BJ (cell line): ENCODE measurements around the gene SLAMF1. TPM values are rescaled to one million over a fixed set of nuclear protein-coding genes. Genes with fewer than 3 reads are reported as not detected.
"Not testable (repeated sequence)": the region's sequence is repeated elsewhere in the genome, so short reads cannot be mapped to it uniquely, and the experiment has no call there.

ENCODE experiments used
- CTCF ChIA-PET: fragments of 350-600 bp; formaldehyde crosslinking; extraction: SDS; loops from one replicate; lab custom pipeline; 2021; ENCODE audit warnings: antibody characterized with exemption, inconsistent platforms; lab: Yijun Ruan, JAX
- POLR2A ChIA-PET: fragments of 300-600 bp; sonication (Branson Sonifier 250); formaldehyde crosslinking; extraction: SDS; loops from one replicate; lab custom pipeline; 2021; ENCODE audit warnings: antibody characterized with exemption; lab: Charles Lee
- DNase-seq: peaks from one replicate; pipeline ENCODE4 v3.0.0-alpha.2; 2011; ENCODE audit warnings: low read depth
- H3K27me3 ChIP-seq: 2 replicates; pipeline ENCODE4 v1.6.0; 2011; ENCODE audit warnings: low read length; ENCODE audit not compliant: control insufficient read depth, insufficient read depth
- H3K36me3 ChIP-seq: 2 replicates; pipeline ENCODE4 v1.5.1; 2011; ENCODE audit warnings: low read length; ENCODE audit not compliant: control insufficient read depth, insufficient read depth
- H3K4me3 ChIP-seq: 2 replicates; pipeline ENCODE4 v1.5.1; 2011; ENCODE audit warnings: low read depth, mild to moderate bottlenecking, control low read depth, low read length
- polyA plus RNA-seq: library from polyadenylated mRNA; depleted of rRNA; stranded (reverse); fragments of >200 nt; gene quantifications from 2 replicates; pipeline ENCODE4 v1.2.3, GENCODE V29; 2011
- TF ChIP-seq, protein P1 (sequence below): IDR thresholded peaks from 2 replicates; pipeline ENCODE4 v1.5.1; 2011; ENCODE audit warnings: low read depth, mild to moderate bottlenecking, control low read depth, inconsistent platforms, low read length, moderate library complexity; ENCODE audit not compliant: insufficient read depth

The SLAMF1 gene
- polyA plus RNA-seq, 1 experiment = not detected

GRCh38 chr1:160658162-160658813, 11.4 kb upstream of the SLAMF1 start:
- POLR2A ChIA-PET = no interaction called here

DNA sequence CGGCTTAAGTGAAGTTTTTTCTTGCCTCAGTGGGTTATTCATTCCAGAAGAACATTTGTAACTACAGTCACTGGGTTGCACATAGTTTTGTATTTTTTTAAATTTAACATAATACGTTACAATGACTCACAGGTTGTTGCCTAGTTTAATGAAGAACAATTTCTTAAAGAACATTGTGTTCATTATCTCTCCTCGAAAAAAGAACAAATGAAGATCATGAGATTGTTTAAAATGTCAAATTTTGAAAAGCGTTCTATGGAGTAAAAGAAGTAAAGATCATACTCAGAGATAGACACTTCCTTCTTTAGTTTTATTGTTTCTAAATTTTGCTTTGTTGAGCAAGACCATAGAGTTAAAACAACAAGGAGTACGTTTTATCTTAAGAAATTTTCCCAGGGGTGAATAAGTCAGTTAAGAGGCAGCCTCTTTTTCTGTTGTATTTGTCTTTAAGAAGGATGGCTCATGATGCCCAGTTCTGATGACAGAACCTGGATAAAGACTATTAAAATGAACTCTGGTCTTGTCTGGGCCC, 10.5 kb upstream of the SLAMF1 start:
- no peak for DNase-seq

More at GRCh38 chr1:160658162-160658813, 11.4 kb upstream of the SLAMF1 start:
- TF ChIP-seq, protein P1, sequence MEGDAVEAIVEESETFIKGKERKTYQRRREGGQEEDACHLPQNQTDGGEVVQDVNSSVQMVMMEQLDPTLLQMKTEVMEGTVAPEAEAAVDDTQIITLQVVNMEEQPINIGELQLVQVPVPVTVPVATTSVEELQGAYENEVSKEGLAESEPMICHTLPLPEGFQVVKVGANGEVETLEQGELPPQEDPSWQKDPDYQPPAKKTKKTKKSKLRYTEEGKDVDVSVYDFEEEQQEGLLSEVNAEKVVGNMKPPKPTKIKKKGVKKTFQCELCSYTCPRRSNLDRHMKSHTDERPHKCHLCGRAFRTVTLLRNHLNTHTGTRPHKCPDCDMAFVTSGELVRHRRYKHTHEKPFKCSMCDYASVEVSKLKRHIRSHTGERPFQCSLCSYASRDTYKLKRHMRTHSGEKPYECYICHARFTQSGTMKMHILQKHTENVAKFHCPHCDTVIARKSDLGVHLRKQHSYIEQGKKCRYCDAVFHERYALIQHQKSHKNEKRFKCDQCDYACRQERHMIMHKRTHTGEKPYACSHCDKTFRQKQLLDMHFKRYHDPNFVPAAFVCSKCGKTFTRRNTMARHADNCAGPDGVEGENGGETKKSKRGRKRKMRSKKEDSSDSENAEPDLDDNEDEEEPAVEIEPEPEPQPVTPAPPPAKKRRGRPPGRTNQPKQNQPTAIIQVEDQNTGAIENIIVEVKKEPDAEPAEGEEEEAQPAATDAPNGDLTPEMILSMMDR = no peak
- CTCF ChIA-PET = no interaction called here
- H3K27me3 ChIP-seq = no peaks in the 10 kb centered on the region; the same call in 1 of the 2 replicates
- no peaks in the 10 kb centered on the region for H3K36me3 ChIP-seq
- H3K4me3 ChIP-seq = no peak overlapping the region
- no peak for DNase-seq

GRCh38 chr1:160656737-160657136, 9.9 kb upstream of the SLAMF1 start:
- no peaks in the 10 kb centered on the region; the same call in 1 of the 2 replicates for H3K27me3 ChIP-seq
- TF ChIP-seq, protein P1 = no peak
- ChIA-PET POLR2A (no interaction called here), CTCF (no interaction called here)
- H3K4me3 ChIP-seq = no peak overlapping the region
- no peaks in the 10 kb centered on the region for H3K36me3 ChIP-seq
- DNase-seq = no peak

More for the DNA sequence above, 10.5 kb upstream of the SLAMF1 start:
- no peak overlapping the region for H3K4me3 ChIP-seq
- H3K27me3 ChIP-seq = no peaks in the 10 kb centered on the region; the same call in 1 of the 2 replicates
- ChIA-PET POLR2A (no interaction called here), CTCF (no interaction called here)
- no peaks in the 10 kb centered on the region for H3K36me3 ChIP-seq
- TF ChIP-seq, protein P1 = no peak

DNA sequence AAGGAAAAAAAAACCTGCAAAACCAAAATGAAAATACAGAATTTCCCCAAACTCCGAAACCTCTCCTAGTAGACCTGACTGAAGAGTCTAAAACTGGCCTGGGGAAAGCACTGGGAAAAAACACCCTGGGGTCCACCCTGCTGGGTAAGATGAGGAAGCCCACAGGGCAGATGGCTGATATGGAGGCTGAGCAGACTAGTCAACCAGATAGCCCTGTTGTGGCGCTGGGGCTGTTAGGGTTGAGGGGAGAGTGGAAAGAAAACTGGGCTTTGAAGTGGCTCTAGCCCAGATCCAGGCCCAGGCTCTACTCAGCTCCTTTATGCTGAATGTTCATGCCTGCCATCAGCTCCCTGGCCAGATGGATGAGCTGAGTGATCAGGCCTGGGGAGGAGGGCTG, 6.8 kb upstream of the SLAMF1 start:
- POLR2A ChIA-PET = no interaction called here
- Histone ChIP-seq H3K27me3 (no peaks in the 10 kb centered on the region; the same call in 1 of the 2 replicates), H3K4me3 (no peak overlapping the region), H3K36me3 (no peaks in the 10 kb centered on the region)
- DNase-seq = no peak
- TF ChIP-seq, protein P1 = no peak
- CTCF ChIA-PET = no interaction called here

GRCh38 chr1:160652924-160653619, 6.2 kb upstream of the SLAMF1 start:
- Histone ChIP-seq H3K36me3 (no peaks in the 10 kb centered on the region), H3K4me3 (no peak overlapping the region), H3K27me3 (no peaks in the 10 kb centered on the region; the same call in 1 of the 2 replicates)
- TF ChIP-seq, protein P1 = no peak
- POLR2A ChIA-PET = no interaction called here
- CTCF ChIA-PET = no interaction called here
- DNase-seq = no peak

DNA sequence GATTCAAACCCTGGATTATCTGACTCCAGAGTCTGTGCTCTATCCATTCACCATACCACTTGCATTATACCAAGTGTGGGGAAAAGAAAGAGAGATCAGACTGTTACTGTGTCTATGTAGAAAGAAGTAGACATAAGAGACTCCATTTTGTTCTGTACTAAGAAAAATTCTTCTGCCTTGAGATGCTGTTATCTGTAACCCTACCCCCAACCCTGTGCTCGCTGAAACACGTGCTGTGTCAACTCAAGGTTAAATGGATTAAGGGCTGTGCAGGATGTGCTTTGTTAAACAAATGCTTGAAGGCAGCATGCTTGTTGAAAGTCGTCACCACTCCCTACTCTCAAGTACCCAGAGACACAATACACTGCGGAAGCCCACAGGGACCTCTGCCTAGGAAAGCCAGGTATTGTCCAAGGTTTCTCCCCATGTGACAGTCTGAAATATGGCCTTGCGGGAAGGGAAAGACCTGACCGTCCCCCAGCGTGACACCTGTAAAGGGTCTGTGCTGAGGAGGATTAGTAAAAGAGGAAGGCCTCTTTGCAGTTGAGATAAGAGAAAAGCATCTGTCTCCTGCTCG, 5.3 kb upstream of the SLAMF1 start:
- POLR2A ChIA-PET, H3K36me3 ChIP-seq, H3K4me3 ChIP-seq, H3K27me3 ChIP-seq, DNase-seq: not testable (repeated sequence)
- CTCF ChIA-PET = interaction anchor here (0.9 kb wide), 1 partner anchor 16 kb away, joined by 6 read pairs; no protein-coding TSS in a partner anchor
